Umbilical cord (tissue), 2 donors: ENCODE data around the gene FXYD5. TPM values are rescaled to one million over a fixed set of nuclear protein-coding genes. Genes with fewer than 3 reads are reported as not detected.

Experiments used
- DNase-seq: peaks from one replicate; pipeline ENCODE4 v3.0.0-alpha.2; 2015; ENCODE audit warnings: low spot score
- total RNA-seq: library from RNA; depleted of rRNA; stranded (reverse); fragments of >200 nt; gene quantifications from one replicate; pipeline ENCODE4 v1.2.3, GENCODE V29; 2014; ENCODE audit warnings: low replicate concordance; ENCODE audit not compliant: insufficient read depth

Gene FXYD5
- total RNA-seq, 1 donor from 2014 or later = 12.5 TPM

DNA sequence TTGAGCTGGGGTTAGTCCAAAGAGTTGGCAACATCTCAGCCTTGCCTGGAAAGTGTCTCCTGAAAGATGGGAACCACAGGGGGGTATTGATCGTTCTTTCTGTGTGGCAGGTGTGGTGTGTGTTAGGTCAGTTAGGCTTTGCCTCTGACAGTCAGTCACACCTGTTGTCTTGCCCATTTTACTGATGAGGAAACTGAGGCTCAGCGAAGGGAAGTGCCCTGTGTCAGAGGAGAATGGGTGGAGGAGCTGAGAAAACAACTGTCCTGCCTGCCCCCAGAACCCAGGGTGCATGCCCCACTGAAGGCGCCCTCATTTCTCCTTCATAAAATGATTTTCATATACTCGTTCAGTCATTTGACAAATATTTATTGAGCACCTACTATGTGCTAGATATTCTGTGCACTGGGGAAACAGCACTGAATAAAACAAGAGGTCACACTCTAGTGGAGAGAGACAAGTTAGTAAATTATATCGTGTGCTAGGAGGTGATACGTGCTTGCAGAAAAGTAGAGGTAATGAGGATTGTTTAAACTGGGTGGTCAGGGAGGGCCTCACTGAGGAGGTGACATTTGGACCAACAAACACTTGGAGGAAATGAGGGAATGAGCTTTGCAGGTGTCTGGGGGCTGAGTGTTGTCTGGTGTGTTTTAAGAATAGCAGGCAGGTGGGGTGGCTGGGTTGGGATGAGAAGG lies 1.6 kb downstream of the FXYD5 start:
- DNase-seq = no peak

DNA sequence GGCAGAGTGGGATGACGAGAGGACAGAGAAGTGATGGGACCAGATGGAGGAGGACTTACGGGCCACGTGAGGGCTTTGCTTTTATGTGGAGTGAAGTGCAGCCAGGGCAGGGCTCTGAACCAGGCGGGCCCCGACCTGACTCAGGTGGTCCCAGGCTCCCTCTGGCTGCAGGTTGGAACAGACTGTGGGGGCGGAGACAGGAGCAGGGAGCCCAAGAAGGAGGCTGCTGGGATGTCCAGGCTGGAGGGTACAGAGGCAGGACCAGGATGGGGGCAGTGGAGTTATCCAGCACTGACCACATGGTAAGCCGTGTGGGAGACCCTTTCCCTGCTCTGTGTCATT lies 2.1 kb downstream of the FXYD5 start:
- DNase-seq = no peak

DNA sequence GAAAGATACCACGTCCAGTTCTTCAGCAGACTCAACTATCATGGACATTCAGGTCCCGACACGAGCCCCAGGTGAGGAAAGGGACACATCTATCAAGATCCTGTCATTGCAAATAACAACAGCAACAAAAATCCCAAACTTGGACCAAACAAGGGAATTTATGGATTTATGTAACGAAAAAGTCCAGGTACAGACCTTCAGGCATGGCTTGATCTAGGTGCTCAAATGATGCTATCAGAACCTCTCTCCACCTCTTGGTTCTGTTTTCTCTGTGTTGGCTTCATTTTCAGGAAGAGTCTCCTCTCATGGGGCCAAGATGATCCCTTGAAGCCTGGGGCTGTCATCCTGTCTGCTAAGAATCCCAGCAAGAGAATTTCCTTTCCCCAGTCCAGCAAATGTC lies 2.9 kb downstream of the FXYD5 start:
- DNase-seq = no peak

DNA sequence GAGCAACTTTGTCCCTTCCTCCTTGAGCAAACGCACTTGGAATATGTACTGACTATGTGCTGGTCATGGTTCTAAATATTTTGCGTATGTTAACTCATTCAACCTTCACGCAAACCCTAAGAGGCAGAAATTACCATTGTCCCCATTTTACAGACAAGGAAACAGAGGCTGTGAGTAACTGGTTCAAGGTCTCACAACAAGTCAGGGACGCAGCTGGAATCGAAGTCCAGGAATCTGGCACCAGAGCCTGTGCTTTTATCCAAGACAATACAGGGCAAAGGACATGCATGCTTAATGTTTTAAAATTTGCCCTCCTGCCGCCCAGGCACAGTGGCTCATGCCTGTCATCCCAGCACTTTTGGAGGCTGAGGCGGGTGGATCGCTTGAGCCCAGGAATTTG lies 5.1 kb downstream of the FXYD5 start:
- DNase-seq = no peak

DNA sequence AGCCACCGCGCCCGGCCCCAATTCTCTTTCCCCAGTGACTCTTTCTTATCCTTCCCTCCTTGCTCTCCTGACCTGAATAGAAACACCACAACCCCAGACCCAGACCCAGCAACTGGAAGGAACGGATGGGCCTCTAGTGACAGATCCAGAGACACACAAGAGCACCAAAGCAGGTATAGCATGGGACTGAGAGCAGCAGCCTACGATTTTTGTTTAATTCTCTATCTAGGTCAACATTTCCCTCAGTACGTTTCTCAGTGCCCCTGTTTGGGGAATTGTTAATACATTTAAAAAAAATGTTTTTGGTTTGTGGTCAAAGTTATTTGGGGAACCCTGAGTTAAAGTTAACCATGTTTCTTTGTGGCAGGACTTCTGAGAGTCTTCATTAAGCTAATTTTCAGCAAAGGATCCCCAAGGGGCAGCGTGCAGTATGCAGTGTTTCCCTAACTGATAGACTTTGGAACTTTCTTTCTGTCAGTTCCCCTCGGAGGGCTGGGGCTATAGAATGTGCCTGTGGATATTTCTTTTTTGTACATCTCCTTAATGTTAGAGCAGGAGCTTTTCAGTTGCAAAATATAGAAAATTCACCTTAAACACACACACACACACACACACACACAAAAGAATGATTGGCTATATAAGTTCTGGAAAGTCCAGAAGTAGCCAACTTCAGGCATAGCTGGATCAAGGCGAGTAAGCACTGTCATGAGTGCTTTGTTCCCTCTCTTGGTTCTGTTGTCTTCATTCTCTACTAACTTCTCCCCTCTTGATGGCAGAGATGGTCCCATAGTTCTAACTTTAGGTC lies 6.3 kb downstream of the FXYD5 start:
- no peak for DNase-seq

DNA sequence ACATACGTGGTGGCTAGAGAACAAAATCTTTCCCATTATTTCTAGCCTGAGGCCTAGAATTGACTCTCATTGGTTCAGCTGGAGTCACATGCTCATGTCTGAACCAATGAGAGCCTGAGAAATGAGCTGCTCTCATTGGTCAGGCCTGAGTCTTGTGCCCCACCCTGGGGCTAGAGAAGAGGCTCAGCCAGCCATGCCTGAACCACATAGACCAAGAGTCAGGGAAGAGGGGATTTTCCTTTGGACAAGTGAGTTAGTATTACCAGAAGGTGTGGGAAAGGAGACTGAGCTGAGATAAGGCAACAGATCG lies 6.9 kb downstream of the FXYD5 start:
- DNase-seq = no peak

- DNase-seq = no peak
Observed at GRCh38 chr19:35162471-35163326, 8.2 kb downstream of the FXYD5 start.

DNA sequence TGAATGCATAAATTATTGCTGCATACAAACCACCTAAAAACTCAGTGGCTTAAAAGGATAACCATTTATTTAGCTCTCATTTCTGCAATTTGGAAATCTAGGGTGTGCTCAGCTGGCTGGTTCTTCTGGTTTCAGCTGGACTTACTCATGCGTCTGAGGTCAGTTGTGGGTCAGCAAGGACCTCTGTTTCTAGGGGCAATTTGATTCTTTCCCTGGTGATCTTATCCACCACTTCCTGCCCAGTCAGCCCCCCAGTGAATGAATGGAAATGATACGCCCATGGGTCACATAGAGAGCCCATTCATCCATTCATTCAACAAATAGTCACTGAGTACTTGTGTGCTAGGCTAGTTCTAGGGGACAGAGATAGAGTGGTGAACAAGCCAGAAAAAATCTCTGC lies 9.9 kb downstream of the FXYD5 start:
- no peak for DNase-seq

GRCh38 chr19:35165200-35166058 lies 10.9 kb downstream of the FXYD5 start:
- no peak for DNase-seq

DNA sequence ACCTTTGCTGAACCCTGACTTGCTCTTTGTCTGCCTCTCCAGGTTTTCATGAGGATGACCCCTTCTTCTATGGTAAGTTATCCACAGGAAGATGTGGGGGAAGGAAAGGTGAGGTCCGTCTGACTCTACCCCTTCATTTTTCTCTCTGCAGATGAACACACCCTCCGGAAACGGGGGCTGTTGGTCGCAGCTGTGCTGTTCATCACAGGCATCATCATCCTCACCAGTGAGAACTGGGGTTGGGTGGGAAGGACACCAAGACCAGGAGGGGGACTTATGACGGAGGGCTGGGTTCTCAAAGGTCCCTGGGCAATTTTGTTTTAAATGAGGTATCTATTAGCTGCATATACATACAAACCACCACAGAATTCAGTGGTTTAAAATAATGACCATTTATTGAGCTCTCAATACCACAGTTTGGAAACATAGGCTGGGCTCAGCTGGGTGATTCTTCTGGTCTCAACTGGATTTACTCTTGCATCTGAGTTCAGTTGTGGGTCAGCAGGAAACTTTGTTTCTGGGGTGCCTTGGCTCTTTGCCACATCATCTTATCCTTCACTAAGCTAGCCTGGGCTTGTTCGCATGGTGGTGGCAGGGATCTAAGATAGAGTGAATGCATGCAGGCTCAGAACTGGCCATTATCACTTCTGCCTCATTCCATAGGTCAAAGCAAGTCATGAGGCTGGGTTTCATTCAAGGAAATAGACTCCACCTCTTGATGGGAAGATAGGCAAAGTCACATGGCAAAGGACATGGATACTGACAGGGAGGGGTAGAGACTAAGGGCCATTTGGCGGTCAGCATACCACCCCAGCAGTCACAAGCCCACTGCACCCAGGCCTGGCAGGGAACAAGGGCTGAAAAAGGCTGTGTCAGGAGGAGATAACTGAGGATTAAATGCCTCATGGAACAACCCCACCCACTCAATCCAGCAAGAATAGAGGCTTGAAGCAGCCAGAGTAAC lies 11.8 kb downstream of the FXYD5 start:
- no peak for DNase-seq

DNA sequence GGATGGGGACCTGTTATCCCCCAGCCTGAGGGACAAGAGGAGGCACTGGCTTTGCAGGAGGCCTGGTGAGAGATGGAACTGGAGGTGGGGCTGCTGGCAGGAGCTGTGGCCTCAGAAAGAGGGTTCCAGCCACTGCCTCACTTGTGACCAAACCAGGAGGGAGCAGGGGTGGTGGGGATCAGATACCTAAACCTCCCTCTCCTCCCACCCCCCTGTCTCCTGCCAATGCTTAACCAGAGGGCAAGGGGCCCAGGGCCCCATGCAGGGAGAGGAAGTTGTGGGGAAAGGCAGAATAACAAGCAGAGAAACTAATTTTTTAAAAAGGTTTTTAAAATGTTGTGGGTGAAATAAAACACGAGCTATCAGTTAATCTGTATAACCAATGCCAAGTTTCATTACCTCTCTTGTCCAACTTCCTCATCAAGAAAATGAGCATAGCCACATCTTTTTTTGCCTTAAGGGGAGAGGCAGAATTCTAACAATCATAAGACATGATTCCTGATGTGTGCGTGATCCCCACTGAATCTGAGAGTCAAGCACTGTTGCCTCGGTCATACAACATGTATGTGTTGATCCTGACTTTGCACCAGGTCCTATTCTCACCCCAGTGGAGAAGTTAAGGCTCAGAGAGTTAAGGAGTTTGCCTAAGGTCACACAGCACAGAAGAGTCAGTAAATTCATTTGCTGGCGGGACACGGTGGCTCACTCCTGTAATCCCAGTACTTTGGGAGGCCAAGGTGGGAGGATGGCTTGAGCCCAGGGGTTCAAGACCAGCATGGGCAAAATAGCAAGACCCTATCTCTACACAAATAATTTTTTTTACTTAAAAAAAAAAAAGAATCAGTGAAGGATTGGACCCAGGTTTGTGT lies 12.9 kb downstream of the FXYD5 start:
- no peak for DNase-seq

DNA sequence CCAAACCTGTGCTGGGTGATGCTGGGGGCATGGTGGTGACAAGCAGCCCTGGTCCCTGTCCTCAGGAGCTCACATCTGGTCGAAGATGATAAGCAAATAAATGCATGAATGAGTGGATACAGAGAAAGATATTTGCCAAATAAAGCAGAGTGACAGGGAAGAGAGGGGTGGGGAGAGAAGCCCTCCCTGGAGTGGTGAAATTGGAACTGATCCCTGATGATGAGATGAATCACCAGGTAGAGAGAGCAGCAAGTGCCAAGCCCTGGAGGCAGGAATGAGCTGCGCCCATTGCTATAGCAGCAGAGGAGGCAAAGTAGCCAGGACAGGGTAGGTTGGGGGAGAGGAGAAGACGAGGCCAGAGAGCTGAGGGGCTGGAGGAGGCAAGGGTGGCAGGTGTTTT lies 13.7 kb downstream of the FXYD5 start:
- DNase-seq = no peak

GRCh38 chr19:35169221-35169995 lies 14.9 kb downstream of the FXYD5 start:
- no peak for DNase-seq

GRCh38 chr19:35170359-35171061 lies 16.0 kb downstream of the FXYD5 start:
- DNase-seq = no peak

GRCh38 chr19:35171730-35172129 lies 17.2 kb downstream of the FXYD5 start:
- DNase-seq = no peak

DNA sequence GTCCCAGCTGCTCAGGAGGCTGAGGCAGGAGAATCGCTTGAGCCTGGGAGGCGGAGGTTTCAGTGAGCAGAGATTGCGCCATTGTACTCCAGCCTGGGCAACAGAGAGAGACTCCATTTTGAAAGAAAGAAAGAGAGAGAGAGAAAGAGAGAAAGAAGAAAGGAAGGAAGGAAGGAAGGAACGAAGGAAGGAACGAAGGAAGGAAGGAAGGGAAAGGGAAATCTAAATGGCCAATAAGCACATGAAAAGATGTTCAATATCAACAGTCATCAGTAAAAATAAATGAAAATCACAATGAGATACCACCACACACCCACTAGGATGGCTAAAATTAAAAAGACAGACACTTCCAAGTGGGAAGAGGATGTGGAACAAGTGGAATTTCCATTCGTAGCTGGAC lies 19.7 kb downstream of the FXYD5 start:
- no peak for DNase-seq

DNA sequence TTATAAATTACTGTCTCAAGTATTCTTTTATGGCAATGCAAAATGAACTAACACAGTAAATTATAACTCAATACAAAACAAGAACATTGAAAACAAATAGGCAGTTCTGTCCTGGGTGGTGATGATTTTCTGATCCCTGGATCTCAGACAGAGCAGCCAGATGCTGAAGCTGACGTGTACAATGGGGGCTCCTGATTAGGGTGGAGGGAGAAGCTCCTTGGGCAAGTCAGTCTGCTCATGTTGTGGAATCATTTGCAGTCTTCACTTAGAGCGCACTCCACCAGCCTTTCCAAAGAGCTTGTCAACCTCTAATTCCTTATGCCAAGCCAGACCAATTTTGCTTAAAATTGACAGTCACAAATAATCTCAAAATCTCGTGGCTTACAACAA lies 21.6 kb downstream of the FXYD5 start:
- no peak for DNase-seq
